K562 (cell line): Measurements from ENCODE around the gene C19orf12. TPM values are rescaled to one million over a fixed set of nuclear protein-coding genes. Genes with fewer than 3 reads are reported as not detected.

ENCODE experiments used
- C11orf30 ChIP-seq: fragments of 450-650 bp; IDR thresholded peaks from 2 replicates; pipeline ENCODE4 v1.6.1; 2016; ENCODE audit warnings: low read depth, mild to moderate bottlenecking
- CBX3 ChIP-seq, 2 experiments: IDR thresholded peaks; 1 replicate in 1 of 2; 2 replicates in 1 of 2; pipeline ENCODE4 v1.6.1; 2012; ENCODE audit warnings: inconsistent platforms in 2 of 2, low read length in 2 of 2, borderline replicate concordance in 1 of 2, control low read depth in 1 of 2
- FOSL1 ChIP-seq: fragments of 200-800 bp; sonication (Bioruptor generic); conservative IDR thresholded peaks from 2 replicates; pipeline ENCODE4 v1.6.1; 2016; ENCODE audit warnings: missing genetic modification characterization, missing compliant biosample characterization
- HOXB6 ChIP-seq: fragments of 250-450 bp; sonication (Bioruptor Pico); IDR thresholded peaks from 2 replicates; pipeline ENCODE4 v1.5.1; 2022; ENCODE audit warnings: mild to moderate bottlenecking, borderline replicate concordance
- MECOM ChIP-seq: fragments of 250-450 bp; sonication (Bioruptor Pico); IDR thresholded peaks from 2 replicates; pipeline ENCODE4 v1.8.0; 2022; ENCODE audit warnings: inconsistent platforms
- NBN ChIP-seq: fragments of 450-650 bp; IDR thresholded peaks from 2 replicates; pipeline ENCODE4 v1.6.1; 2016; ENCODE audit warnings: low read depth, mild to moderate bottlenecking
- PHB2 ChIP-seq: fragments of 450-650 bp; IDR thresholded peaks from 2 replicates; pipeline ENCODE4 v1.6.1; 2017; ENCODE audit warnings: low read depth
- SPI1 ChIP-seq: IDR thresholded peaks from 2 replicates; pipeline ENCODE4 v1.6.1; 2011; ENCODE audit warnings: low read depth, low read length, control low read depth, borderline replicate concordance
- TAF9B ChIP-seq: fragments of 450-650 bp; IDR thresholded peaks from 2 replicates; pipeline ENCODE4 v1.6.1; 2018; ENCODE audit warnings: mild to moderate bottlenecking; ENCODE audit not compliant: partially characterized antibody
- TARDBP ChIP-seq: fragments of 450-650 bp; IDR thresholded peaks from 2 replicates; pipeline ENCODE4 v1.6.1; 2016
- polyA plus RNA-seq, 8 experiments: library from polyadenylated mRNA; depleted of rRNA in 4 of 8; stranded (reverse) in 5 of 8; unstranded in 3 of 8; fragments of >200 nt; fragmentation: Nextera tagmentation in 2 of 8; fragmentation: Illumina TruSeq in 1 of 8; extraction: Ambion mirVana in 2 of 8; extraction: Trizol in 1 of 8; gene quantifications; 2 replicates each; pipeline versions ENCODE4 v1.2.1 to v1.2.3, GENCODE V29; 2011 to 2014; ENCODE audit warnings: inconsistent platforms in 1 of 8, missing spikeins in 1 of 8
- total RNA-seq, 7 experiments: library from RNA; depleted of rRNA in 6 of 7; stranded (reverse); fragments of >200 nt in 6 of 7; fragmentation: Illumina TruSeq in 2 of 7; extraction: Trizol in 2 of 7; gene quantifications; 2 replicates each; pipeline versions ENCODE4 v1.2.1 to v1.2.3, GENCODE V29; 2011 to 2021; ENCODE audit warnings: low replicate concordance in 1 of 7
- TF ChIP-seq, protein P1 (sequence below): fragments of 450-650 bp; IDR thresholded peaks from 2 replicates; pipeline ENCODE4 v1.6.1; 2017; ENCODE audit warnings: antibody characterized with exemption, mild to moderate bottlenecking
- TF ChIP-seq, protein P2 (sequence below): fragments of 200-800 bp; sonication (Bioruptor generic); IDR thresholded peaks from 2 replicates; pipeline ENCODE4 v1.6.1; 2017; ENCODE audit warnings: missing genetic modification characterization, missing compliant biosample characterization
- TF ChIP-seq, protein P3 (sequence below): IDR thresholded peaks from 2 replicates; pipeline ENCODE4 v1.6.1; 2011; ENCODE audit warnings: borderline replicate concordance, low read depth, mild to moderate bottlenecking, moderate library complexity, low read length; ENCODE audit not compliant: insufficient read depth, poor library complexity, severe bottlenecking
- TF ChIP-seq, protein P4 (sequence below), 2 experiments: fragments of 450-650 bp in 1 of 2; sonication (generic) in 1 of 2; formaldehyde crosslinking in 1 of 2; IDR thresholded peaks in 1 of 2; conservative IDR thresholded peaks in 1 of 2; 2 replicates each; pipeline versions ENCODE4 v1.6.1 to v1.8.1; 2016 to 2023; ENCODE audit warnings: mild to moderate bottlenecking in 2 of 2, moderate library complexity in 2 of 2, inconsistent platforms in 1 of 2, missing genetic modification reagents in 1 of 2
- TF ChIP-seq, protein P5 (sequence below): fragments of 250-450 bp; sonication (Bioruptor Pico); IDR thresholded peaks from 2 replicates; pipeline ENCODE4 v1.4.0; 2020; ENCODE audit warnings: mild to moderate bottlenecking, moderate library complexity
- TF ChIP-seq, protein P6 (sequence below): IDR thresholded peaks from 3 replicates; pipeline ENCODE4 v1.6.1; 2011; ENCODE audit warnings: borderline replicate concordance, mild to moderate bottlenecking; ENCODE audit not compliant: insufficient read length, insufficient read depth

The C19orf12 gene
- total and polyA plus RNA-seq, 9 of the 15 experiments (the other 6 are each of a cell fraction or from before 2014, with no cell fraction given) = 1.9 to 14.5 (median 10.2) TPM

DNA sequence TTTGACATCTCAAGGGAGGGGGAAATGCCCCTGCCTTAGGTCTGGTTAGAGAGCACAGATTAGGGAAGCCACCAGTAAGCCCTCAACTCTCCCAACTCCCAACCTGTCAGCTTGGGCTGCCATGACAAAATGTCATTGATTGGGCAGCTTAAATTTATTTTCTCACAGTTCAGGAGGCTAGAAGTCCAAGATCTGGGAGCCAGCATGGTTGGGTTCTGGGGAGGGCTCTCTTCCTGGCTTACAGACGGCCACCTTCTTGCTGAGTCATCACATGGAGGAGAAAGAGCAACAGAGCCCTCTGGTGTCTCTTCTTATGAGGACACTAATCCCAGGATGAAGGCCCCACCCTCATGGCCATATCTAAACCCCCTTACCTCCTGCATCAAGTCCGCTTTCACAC is 24.2 kb downstream of the C19orf12 start (continued):
- TF ChIP-seq, protein P1, sequence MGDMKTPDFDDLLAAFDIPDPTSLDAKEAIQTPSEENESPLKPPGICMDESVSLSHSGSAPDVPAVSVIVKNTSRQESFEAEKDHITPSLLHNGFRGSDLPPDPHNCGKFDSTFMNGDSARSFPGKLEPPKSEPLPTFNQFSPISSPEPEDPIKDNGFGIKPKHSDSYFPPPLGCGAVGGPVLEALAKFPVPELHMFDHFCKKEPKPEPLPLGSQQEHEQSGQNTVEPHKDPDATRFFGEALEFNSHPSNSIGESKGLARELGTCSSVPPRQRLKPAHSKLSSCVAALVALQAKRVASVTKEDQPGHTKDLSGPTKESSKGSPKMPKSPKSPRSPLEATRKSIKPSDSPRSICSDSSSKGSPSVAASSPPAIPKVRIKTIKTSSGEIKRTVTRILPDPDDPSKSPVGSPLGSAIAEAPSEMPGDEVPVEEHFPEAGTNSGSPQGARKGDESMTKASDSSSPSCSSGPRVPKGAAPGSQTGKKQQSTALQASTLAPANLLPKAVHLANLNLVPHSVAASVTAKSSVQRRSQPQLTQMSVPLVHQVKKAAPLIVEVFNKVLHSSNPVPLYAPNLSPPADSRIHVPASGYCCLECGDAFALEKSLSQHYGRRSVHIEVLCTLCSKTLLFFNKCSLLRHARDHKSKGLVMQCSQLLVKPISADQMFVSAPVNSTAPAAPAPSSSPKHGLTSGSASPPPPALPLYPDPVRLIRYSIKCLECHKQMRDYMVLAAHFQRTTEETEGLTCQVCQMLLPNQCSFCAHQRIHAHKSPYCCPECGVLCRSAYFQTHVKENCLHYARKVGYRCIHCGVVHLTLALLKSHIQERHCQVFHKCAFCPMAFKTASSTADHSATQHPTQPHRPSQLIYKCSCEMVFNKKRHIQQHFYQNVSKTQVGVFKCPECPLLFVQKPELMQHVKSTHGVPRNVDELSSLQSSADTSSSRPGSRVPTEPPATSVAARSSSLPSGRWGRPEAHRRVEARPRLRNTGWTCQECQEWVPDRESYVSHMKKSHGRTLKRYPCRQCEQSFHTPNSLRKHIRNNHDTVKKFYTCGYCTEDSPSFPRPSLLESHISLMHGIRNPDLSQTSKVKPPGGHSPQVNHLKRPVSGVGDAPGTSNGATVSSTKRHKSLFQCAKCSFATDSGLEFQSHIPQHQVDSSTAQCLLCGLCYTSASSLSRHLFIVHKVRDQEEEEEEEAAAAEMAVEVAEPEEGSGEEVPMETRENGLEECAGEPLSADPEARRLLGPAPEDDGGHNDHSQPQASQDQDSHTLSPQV = peak; percentile 88
- peak; percentile 99 for TF ChIP-seq C11orf30
- TF ChIP-seq, protein P2, sequence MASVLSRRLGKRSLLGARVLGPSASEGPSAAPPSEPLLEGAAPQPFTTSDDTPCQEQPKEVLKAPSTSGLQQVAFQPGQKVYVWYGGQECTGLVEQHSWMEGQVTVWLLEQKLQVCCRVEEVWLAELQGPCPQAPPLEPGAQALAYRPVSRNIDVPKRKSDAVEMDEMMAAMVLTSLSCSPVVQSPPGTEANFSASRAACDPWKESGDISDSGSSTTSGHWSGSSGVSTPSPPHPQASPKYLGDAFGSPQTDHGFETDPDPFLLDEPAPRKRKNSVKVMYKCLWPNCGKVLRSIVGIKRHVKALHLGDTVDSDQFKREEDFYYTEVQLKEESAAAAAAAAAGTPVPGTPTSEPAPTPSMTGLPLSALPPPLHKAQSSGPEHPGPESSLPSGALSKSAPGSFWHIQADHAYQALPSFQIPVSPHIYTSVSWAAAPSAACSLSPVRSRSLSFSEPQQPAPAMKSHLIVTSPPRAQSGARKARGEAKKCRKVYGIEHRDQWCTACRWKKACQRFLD = peak; percentile 80
- TF ChIP-seq, protein P3, sequence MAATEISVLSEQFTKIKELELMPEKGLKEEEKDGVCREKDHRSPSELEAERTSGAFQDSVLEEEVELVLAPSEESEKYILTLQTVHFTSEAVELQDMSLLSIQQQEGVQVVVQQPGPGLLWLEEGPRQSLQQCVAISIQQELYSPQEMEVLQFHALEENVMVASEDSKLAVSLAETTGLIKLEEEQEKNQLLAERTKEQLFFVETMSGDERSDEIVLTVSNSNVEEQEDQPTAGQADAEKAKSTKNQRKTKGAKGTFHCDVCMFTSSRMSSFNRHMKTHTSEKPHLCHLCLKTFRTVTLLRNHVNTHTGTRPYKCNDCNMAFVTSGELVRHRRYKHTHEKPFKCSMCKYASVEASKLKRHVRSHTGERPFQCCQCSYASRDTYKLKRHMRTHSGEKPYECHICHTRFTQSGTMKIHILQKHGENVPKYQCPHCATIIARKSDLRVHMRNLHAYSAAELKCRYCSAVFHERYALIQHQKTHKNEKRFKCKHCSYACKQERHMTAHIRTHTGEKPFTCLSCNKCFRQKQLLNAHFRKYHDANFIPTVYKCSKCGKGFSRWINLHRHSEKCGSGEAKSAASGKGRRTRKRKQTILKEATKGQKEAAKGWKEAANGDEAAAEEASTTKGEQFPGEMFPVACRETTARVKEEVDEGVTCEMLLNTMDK = no peak
- TF ChIP-seq CBX3 (IDR thresholded peaks at IDR 0.05; ENCODE audit: borderline replicate concordance in 1 of 2, low read length in 2 of 2) = peak in 1 of 2 experiments; percentile 95; a peak in 2 of 3 replicates
- TF ChIP-seq, protein P4, sequence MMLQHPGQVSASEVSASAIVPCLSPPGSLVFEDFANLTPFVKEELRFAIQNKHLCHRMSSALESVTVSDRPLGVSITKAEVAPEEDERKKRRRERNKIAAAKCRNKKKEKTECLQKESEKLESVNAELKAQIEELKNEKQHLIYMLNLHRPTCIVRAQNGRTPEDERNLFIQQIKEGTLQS (IDR thresholded peaks at IDR 0.05) = peak; percentile 91
- TF ChIP-seq, protein P4 (CRISPR knock-in tag; conservative IDR thresholded peaks at IDR 0.05) = peak; percentile 64; the same call in 1 of the 2 replicates
- TF ChIP-seq, protein P5, sequence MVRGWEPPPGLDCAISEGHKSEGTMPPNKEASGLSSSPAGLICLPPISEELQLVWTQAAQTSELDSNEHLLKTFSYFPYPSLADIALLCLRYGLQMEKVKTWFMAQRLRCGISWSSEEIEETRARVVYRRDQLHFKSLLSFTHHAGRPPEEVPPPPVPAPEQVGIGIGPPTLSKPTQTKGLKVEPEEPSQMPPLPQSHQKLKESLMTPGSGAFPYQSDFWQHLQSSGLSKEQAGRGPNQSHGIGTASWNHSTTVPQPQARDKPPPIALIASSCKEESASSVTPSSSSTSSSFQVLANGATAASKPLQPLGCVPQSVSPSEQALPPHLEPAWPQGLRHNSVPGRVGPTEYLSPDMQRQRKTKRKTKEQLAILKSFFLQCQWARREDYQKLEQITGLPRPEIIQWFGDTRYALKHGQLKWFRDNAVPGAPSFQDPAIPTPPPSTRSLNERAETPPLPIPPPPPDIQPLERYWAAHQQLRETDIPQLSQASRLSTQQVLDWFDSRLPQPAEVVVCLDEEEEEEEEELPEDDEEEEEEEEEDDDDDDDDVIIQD (CRISPR knock-in tag) = no peak
- no peak for TF ChIP-seq TAF9B
- TF ChIP-seq FOSL1 (tag) = peak; percentile 93
- TF ChIP-seq TARDBP = no peak
- TF ChIP-seq SPI1 = no peak
- TF ChIP-seq HOXB6 = no peak
- TF ChIP-seq NBN = peak; percentile 42; the same call in 1 of the 2 replicates
- TF ChIP-seq, protein P6, sequence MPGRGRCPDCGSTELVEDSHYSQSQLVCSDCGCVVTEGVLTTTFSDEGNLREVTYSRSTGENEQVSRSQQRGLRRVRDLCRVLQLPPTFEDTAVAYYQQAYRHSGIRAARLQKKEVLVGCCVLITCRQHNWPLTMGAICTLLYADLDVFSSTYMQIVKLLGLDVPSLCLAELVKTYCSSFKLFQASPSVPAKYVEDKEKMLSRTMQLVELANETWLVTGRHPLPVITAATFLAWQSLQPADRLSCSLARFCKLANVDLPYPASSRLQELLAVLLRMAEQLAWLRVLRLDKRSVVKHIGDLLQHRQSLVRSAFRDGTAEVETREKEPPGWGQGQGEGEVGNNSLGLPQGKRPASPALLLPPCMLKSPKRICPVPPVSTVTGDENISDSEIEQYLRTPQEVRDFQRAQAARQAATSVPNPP = no peak
- TF ChIP-seq PHB2 = no peak
- peak; percentile 54 for TF ChIP-seq MECOM (CRISPR knock-in tag)
